ENCODE measurements around the gene HDAC1.

The HDAC1 gene

GRCh38 chr1:32345289-32345827 lies 53.5 kb downstream of the HDAC1 start:
- TF ChIP-seq REST (IDR thresholded peaks at IDR 0.05; ENCODE audit: insufficient read depth in 1 of 2, low read depth in 2 of 2, low read length in 2 of 2) (no peak), FOXP2 (optimal IDR thresholded peaks at IDR 0.05; ENCODE audit: borderline replicate concordance, extremely low read depth, extremely low read length, insufficient read depth) (no peak), SIN3A (IDR thresholded peaks at IDR 0.05; ENCODE audit: borderline replicate concordance, insufficient read depth, low read length) (no peak), TAF1 (IDR thresholded peaks at IDR 0.05; ENCODE audit: borderline replicate concordance, insufficient read depth, low read length) (no peak), POLR2AphosphoS5 (IDR thresholded peaks at IDR 0.05; ENCODE audit: low read depth, low read length) (no peak)

GRCh38 chr1:32346532-32347157 lies 54.8 kb downstream of the HDAC1 start:
- no peak for TF ChIP-seq REST (IDR thresholded peaks at IDR 0.05; ENCODE audit: insufficient read depth in 1 of 2, low read depth in 2 of 2, low read length in 2 of 2)
- TF ChIP-seq SIN3A (IDR thresholded peaks at IDR 0.05; ENCODE audit: borderline replicate concordance, insufficient read depth, low read length), result no peak
- TF ChIP-seq TAF1 (IDR thresholded peaks at IDR 0.05; ENCODE audit: borderline replicate concordance, insufficient read depth, low read length), result no peak
- no peak for TF ChIP-seq POLR2AphosphoS5 (IDR thresholded peaks at IDR 0.05; ENCODE audit: low read depth, low read length)
- TF ChIP-seq FOXP2 (optimal IDR thresholded peaks at IDR 0.05; ENCODE audit: borderline replicate concordance, extremely low read depth, extremely low read length, insufficient read depth), result no peak

GRCh38 chr1:32349211-32349708 lies 57.4 kb downstream of the HDAC1 start:
- TF ChIP-seq FOXP2 (optimal IDR thresholded peaks at IDR 0.05; ENCODE audit: borderline replicate concordance, extremely low read depth, extremely low read length, insufficient read depth), result peak; percentile 58
- TF ChIP-seq SIN3A (IDR thresholded peaks at IDR 0.05; ENCODE audit: borderline replicate concordance, insufficient read depth, low read length), result no peak
- TF ChIP-seq REST (IDR thresholded peaks at IDR 0.05; ENCODE audit: insufficient read depth in 1 of 2, low read depth in 2 of 2, low read length in 2 of 2), result peak in 1 of 2 experiments; percentile 55; a peak in 1 of 4 replicates

GRCh38 chr1:32350785-32351398 lies 59.0 kb downstream of the HDAC1 start:
- TF ChIP-seq TAF1 (IDR thresholded peaks at IDR 0.05; ENCODE audit: borderline replicate concordance, insufficient read depth, low read length) (no peak), REST (IDR thresholded peaks at IDR 0.05; ENCODE audit: insufficient read depth in 1 of 2, low read depth in 2 of 2, low read length in 2 of 2) (no peak), SIN3A (IDR thresholded peaks at IDR 0.05; ENCODE audit: borderline replicate concordance, insufficient read depth, low read length) (no peak)

Data from PFSK-1 (cell line).